Caco-2 (cell line): ENCODE measurements around the gene SPATA2L. TPM values are rescaled to one million over a fixed set of nuclear protein-coding genes. Genes with fewer than 3 reads are reported as not detected.

Source experiments
- BruUV-seq: library from RNA; stranded (reverse); fragments of 400-500 nt; replicated peaks from 2 replicates; lab custom pipeline; 2021; lab: Mats Ljungman, UMichigan
- CTCF ChIA-PET: fragments of 300-600 bp; sonication (Branson Sonifier 250); formaldehyde crosslinking; loops from one replicate; lab custom pipeline; 2022; ENCODE audit warnings: antibody characterized with exemption; lab: Charles Lee
- POLR2A ChIA-PET: fragments of 300-600 bp; sonication (Branson Sonifier 250); formaldehyde crosslinking; loops from one replicate; lab custom pipeline; 2022; ENCODE audit warnings: antibody characterized with exemption; lab: Charles Lee
- DNase-seq, 2 experiments: peaks; one replicate each; pipeline versions ENCODE4 v3.0.0 to v3.0.0-alpha.2; 2020 to 2022
- H3K27me3 ChIP-seq: replicated peaks from 2 replicates; pipeline ENCODE4 v1.6.0; 2011; ENCODE audit warnings: low read length; ENCODE audit not compliant: control insufficient read depth, insufficient read depth
- H3K36me3 ChIP-seq: 2 replicates; pipeline ENCODE4 v1.5.1; 2011; ENCODE audit warnings: low read length; ENCODE audit not compliant: control insufficient read depth, insufficient read depth
- H3K4me1 ChIP-seq: fragments of 250-450 bp; sonication (Bioruptor Pico); 2 replicates; pipeline ENCODE4 v1.5.1; 2020; ENCODE audit warnings: mild to moderate bottlenecking
- H3K4me3 ChIP-seq: 2 replicates; pipeline ENCODE4 v1.5.1; 2011; ENCODE audit warnings: low read depth, mild to moderate bottlenecking, control low read depth, low read length
- H3K9me3 ChIP-seq: fragments of 250-450 bp; sonication (Bioruptor Pico); 2 replicates; pipeline ENCODE4 v1.5.1; 2020; ENCODE audit warnings: mild to moderate bottlenecking, moderate library complexity
- H3K27ac Mint-ChIP-seq: one replicate; pipeline ENCODE4 v1.8.0; 2022; ENCODE audit warnings: mixed read lengths; ENCODE audit not compliant: unreplicated experiment
- H3K27me3 Mint-ChIP-seq: one replicate; pipeline ENCODE4 v1.8.0; 2022; ENCODE audit warnings: mixed read lengths; ENCODE audit not compliant: insufficient read depth, unreplicated experiment
- H3K36me3 Mint-ChIP-seq: one replicate; pipeline ENCODE4 v1.8.0; 2022; ENCODE audit warnings: mild to moderate bottlenecking, mixed read lengths; ENCODE audit not compliant: insufficient read depth, unreplicated experiment
- H3K4me1 Mint-ChIP-seq: one replicate; pipeline ENCODE4 v1.8.0; 2022; ENCODE audit warnings: low read depth, mixed read lengths; ENCODE audit not compliant: unreplicated experiment
- H3K4me3 Mint-ChIP-seq: one replicate; pipeline ENCODE4 v1.8.0; 2022; ENCODE audit warnings: mild to moderate bottlenecking, moderate library complexity, mixed read lengths; ENCODE audit not compliant: unreplicated experiment
- H3K9me3 Mint-ChIP-seq: one replicate; pipeline ENCODE4 v1.8.0; 2022; ENCODE audit warnings: mixed read lengths; ENCODE audit not compliant: unreplicated experiment
- CTCF ChIP-seq, 2 experiments: fragments of 200-600 bp in 1 of 2; IDR thresholded peaks; 1 replicate in 1 of 2; 2 replicates in 1 of 2; pipeline versions ENCODE4 v1.5.1 to v1.8.0; 2011 to 2022; ENCODE audit warnings: antibody characterized with exemption in 1 of 2, control low read depth in 1 of 2, inconsistent platforms in 1 of 2, low read depth in 1 of 2, low read length in 1 of 2, mild to moderate bottlenecking in 1 of 2, moderate library complexity in 1 of 2; ENCODE audit not compliant: insufficient read depth in 1 of 2, severe bottlenecking in 1 of 2, unreplicated experiment in 1 of 2
- intact Hi-C: fragments of 100-400 bp; cut with micrococcal nuclease; formaldehyde crosslinking; loops from one replicate; pipeline ENCODE4 v1.10.0; 2022; ENCODE audit not compliant: unreplicated experiment
- total RNA-seq: library from RNA; stranded (reverse); gene quantifications from 2 replicates; pipeline ENCODE4 v1.2.3, GENCODE V29; 2022

SPATA2L gene
- total RNA-seq, 1 experiment from 2014 or later = 16.4 TPM

GRCh38 chr16:89669755-89670154 is 31.8 kb downstream of the SPATA2L start:
- Mint-ChIP-seq H3K27ac (no peak overlapping the region), H3K9me3 (peaks cover 16% of the 10 kb centered on the region)

DNA sequence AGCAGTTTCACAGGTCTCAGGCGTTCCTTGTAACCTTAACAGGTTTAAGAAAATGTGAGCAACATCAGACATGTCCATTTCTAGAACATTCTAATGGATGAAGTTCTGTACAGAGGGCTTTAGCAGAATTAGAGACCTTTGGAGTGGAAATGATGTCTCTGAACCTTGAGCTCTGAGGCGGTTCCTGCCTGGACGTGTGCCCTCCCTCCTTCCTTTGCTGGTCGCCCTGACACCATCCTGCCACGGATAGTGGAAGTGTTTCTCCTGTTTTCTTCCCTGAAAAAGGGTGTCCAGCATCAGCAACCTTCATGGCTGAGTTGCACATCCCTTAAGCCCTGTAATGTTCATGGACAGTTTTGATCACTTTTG is 32.7 kb downstream of the SPATA2L start:
- no peaks in the 10 kb centered on the region for H3K27me3 Mint-ChIP-seq
- no peak for DNase-seq
- H3K4me1 Mint-ChIP-seq = no peaks in the 10 kb centered on the region
- Histone ChIP-seq H3K4me1 (no peaks in the 10 kb centered on the region), H3K9me3 (peaks cover 12% of the 10 kb centered on the region), H3K27me3 (no peaks in the 10 kb centered on the region), H3K36me3 (no peaks in the 10 kb centered on the region), H3K4me3 (no peak overlapping the region)
- CTCF ChIA-PET = no interaction called here
- POLR2A ChIA-PET = no interaction called here
- no TSS peak for BruUV-seq
- TF ChIP-seq CTCF (IDR thresholded peaks at IDR 0.05; ENCODE audit: insufficient read depth in 1 of 2, low read depth in 1 of 2, low read length in 1 of 2, severe bottlenecking in 1 of 2, unreplicated experiment in 1 of 2) = no peak
- intact Hi-C loops = no loop called here
- no peak overlapping the region for H3K4me3 Mint-ChIP-seq
- peaks cover 16% of the 10 kb centered on the region for H3K9me3 Mint-ChIP-seq
- no peak overlapping the region for H3K27ac Mint-ChIP-seq
- peaks cover 21% of the 10 kb centered on the region for H3K36me3 Mint-ChIP-seq

More at GRCh38 chr16:89669755-89670154, 31.8 kb downstream of the SPATA2L start:
- Histone ChIP-seq H3K9me3 (peaks cover 14% of the 10 kb centered on the region), H3K4me3 (no peak overlapping the region), H3K4me1 (no peaks in the 10 kb centered on the region), H3K27me3 (no peaks in the 10 kb centered on the region), H3K36me3 (no peaks in the 10 kb centered on the region)
- Mint-ChIP-seq H3K4me1 (no peaks in the 10 kb centered on the region), H3K27me3 (no peaks in the 10 kb centered on the region), H3K4me3 (no peak overlapping the region), H3K36me3 (peaks cover 14% of the 10 kb centered on the region)
- POLR2A ChIA-PET = no interaction called here
- intact Hi-C loops = no loop called here
- no peak for DNase-seq
- TF ChIP-seq CTCF (IDR thresholded peaks at IDR 0.05; ENCODE audit: insufficient read depth in 1 of 2, low read depth in 1 of 2, low read length in 1 of 2, severe bottlenecking in 1 of 2, unreplicated experiment in 1 of 2) = no peak
- CTCF ChIA-PET = interaction anchor here (1.9 kb wide), 1 partner anchor 30 kb away, joined by 7 read pairs; no protein-coding TSS in a partner anchor
- BruUV-seq = no TSS peak

DNA sequence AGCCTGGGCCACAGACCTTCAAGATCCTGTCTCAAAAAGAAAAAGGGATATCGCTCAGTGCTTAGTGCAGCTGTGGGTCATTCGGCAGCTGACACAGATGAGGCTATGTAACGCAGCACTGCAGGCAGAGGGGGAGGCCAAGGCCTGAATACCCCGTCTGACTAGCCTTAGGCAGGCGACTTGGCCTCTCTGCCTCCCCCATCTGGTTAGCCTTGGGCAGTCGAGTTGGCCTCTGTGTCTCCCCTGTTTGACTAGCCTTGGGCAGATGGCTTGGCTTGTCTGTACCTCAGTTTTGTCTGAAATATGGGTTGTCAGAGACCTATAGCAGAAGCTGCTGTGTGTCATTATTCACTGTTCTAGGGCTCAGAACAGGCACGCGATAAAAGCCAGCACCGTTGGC is 33.9 kb downstream of the SPATA2L start:
- H3K4me3 ChIP-seq = no peak overlapping the region
- Mint-ChIP-seq H3K27ac (no peak overlapping the region), H3K36me3 (peaks cover 33% of the 10 kb centered on the region), H3K4me3 (no peak overlapping the region), H3K27me3 (no peaks in the 10 kb centered on the region), H3K4me1 (no peaks in the 10 kb centered on the region), H3K9me3 (peaks cover 16% of the 10 kb centered on the region)
- POLR2A ChIA-PET = no interaction called here
- intact Hi-C loops = no loop called here
- no peak for TF ChIP-seq CTCF (IDR thresholded peaks at IDR 0.05; ENCODE audit: insufficient read depth in 1 of 2, low read depth in 1 of 2, low read length in 1 of 2, severe bottlenecking in 1 of 2, unreplicated experiment in 1 of 2)
- no peak for DNase-seq
- H3K36me3 ChIP-seq = no peaks in the 10 kb centered on the region; the same call in 1 of the 2 replicates
- peaks cover 12% of the 10 kb centered on the region for H3K9me3 ChIP-seq
- no peaks in the 10 kb centered on the region for H3K4me1 ChIP-seq
- CTCF ChIA-PET = no interaction called here
- H3K27me3 ChIP-seq = no peaks in the 10 kb centered on the region
- no TSS peak for BruUV-seq
